ENCODE data around the gene SUN5.

DNA sequence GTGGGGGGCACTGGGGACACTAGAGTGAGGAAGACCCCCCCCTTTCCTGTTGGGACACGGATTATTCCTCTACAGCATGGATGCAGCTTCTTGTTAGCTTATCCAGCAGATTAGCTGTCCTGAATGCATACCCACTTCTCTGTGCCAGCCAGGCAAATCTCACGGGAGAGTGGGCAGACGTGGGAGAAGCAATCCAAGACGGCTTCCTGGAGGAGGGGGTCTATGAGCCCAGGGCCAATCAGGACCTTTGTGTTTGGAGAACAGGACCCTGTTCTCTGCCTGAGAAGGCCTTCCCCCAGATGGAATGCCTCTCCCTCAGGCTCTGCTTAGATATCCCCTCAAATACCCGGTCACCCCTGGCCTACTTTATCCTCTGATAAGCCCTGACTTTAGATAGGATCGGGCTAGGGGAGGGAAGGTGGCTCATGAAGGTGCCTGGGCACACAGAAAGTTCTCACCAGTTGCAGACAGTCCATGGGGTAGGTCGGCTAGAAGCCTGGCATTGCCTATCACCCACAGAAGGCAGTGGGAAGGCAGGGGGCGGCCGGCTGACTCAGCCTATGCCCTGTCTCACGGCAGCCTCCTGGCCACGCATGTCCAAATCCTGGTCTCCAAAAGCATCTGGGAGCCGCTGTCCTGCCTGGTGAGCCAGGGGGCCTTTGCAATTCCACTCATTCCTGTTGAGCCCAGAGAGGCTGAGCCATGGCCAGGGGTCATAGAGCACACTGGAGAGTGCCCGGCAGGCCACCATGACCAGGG, 34.7 kb downstream of the SUN5 start:
- TF ChIP-seq, protein P1, sequence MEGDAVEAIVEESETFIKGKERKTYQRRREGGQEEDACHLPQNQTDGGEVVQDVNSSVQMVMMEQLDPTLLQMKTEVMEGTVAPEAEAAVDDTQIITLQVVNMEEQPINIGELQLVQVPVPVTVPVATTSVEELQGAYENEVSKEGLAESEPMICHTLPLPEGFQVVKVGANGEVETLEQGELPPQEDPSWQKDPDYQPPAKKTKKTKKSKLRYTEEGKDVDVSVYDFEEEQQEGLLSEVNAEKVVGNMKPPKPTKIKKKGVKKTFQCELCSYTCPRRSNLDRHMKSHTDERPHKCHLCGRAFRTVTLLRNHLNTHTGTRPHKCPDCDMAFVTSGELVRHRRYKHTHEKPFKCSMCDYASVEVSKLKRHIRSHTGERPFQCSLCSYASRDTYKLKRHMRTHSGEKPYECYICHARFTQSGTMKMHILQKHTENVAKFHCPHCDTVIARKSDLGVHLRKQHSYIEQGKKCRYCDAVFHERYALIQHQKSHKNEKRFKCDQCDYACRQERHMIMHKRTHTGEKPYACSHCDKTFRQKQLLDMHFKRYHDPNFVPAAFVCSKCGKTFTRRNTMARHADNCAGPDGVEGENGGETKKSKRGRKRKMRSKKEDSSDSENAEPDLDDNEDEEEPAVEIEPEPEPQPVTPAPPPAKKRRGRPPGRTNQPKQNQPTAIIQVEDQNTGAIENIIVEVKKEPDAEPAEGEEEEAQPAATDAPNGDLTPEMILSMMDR (IDR thresholded peaks at IDR 0.05), result no peak
- no peak for TF ChIP-seq POLR2AphosphoS5 (IDR thresholded peaks at IDR 0.05; ENCODE audit: low read depth, low read length)

Measured in Panc1 (cell line).